HEK293 (cell line): Measurements from ENCODE around the gene FUBP1.

ENCODE experiments used
- CTCF ChIP-seq: fragments of 450-650 bp; formaldehyde crosslinking; IDR thresholded peaks from 2 replicates; pipeline ENCODE4 v1.5.1; 2016; ENCODE audit warnings: missing biosample characterization, missing genetic modification characterization
- KLF17 ChIP-seq: fragments of 450-650 bp; formaldehyde crosslinking; IDR thresholded peaks from 2 replicates; pipeline ENCODE4 v1.5.1; 2016; ENCODE audit warnings: missing biosample characterization, missing genetic modification characterization
- KLF8 ChIP-seq: fragments of 450-650 bp; formaldehyde crosslinking; IDR thresholded peaks from 2 replicates; pipeline ENCODE4 v1.5.1; 2016; ENCODE audit warnings: missing biosample characterization, missing genetic modification characterization
- OVOL3 ChIP-seq: fragments of 450-650 bp; formaldehyde crosslinking; IDR thresholded peaks from 2 replicates; pipeline ENCODE4 v1.5.1; 2016; ENCODE audit warnings: missing biosample characterization, missing genetic modification characterization
- PBX3 ChIP-seq: sonication (generic); formaldehyde crosslinking; IDR thresholded peaks from 2 replicates; pipeline ENCODE4 v1.8.1; 2022; ENCODE audit warnings: mild to moderate bottlenecking, moderate library complexity, missing genetic modification reagents
- SCRT2 ChIP-seq: fragments of 450-650 bp; formaldehyde crosslinking; IDR thresholded peaks from 2 replicates; pipeline ENCODE4 v1.5.1; 2016; ENCODE audit warnings: missing biosample characterization, missing genetic modification characterization
- SETDB1 ChIP-seq: IDR thresholded peaks from one replicate; pipeline ENCODE4 v1.6.1; 2017; ENCODE audit warnings: mild to moderate bottlenecking, low read length, moderate library complexity, mixed read lengths; ENCODE audit not compliant: insufficient read length
- SP7 ChIP-seq: fragments of 450-650 bp; formaldehyde crosslinking; IDR thresholded peaks from 2 replicates; pipeline ENCODE4 v1.5.1; 2016; ENCODE audit warnings: missing biosample characterization, missing genetic modification characterization
- TCF7L2 ChIP-seq: IDR thresholded peaks from 2 replicates; pipeline ENCODE4 v1.6.1; 2011; ENCODE audit warnings: low read depth, mild to moderate bottlenecking, inconsistent platforms, low read length, moderate library complexity, borderline replicate concordance
- ZBTB1 ChIP-seq: fragments of 450-650 bp; formaldehyde crosslinking; IDR thresholded peaks from 2 replicates; pipeline ENCODE4 v1.5.1; 2016; ENCODE audit warnings: missing biosample characterization, missing genetic modification characterization
- ZBTB17 ChIP-seq: fragments of 450-650 bp; formaldehyde crosslinking; IDR thresholded peaks from 2 replicates; pipeline ENCODE4 v1.5.1; 2016; ENCODE audit warnings: missing biosample characterization, missing genetic modification characterization
- ZBTB26 ChIP-seq: fragments of 450-650 bp; formaldehyde crosslinking; optimal IDR thresholded peaks from 2 replicates; pipeline ENCODE3; 2016; ENCODE audit warnings: missing biosample characterization, mild to moderate bottlenecking, missing genetic modification characterization
- ZBTB7A ChIP-seq: fragments of 450-650 bp; formaldehyde crosslinking; IDR thresholded peaks from 2 replicates; pipeline ENCODE4 v1.5.1; 2016; ENCODE audit warnings: low read depth, missing biosample characterization, missing genetic modification characterization
- ZNF10 ChIP-seq: fragments of 450-650 bp; formaldehyde crosslinking; IDR thresholded peaks from 2 replicates; pipeline ENCODE4 v1.5.1; 2017; ENCODE audit warnings: missing biosample characterization, missing genetic modification characterization
- ZNF133 ChIP-seq: fragments of 450-650 bp; formaldehyde crosslinking; IDR thresholded peaks from 2 replicates; pipeline ENCODE4 v1.5.1; 2016; ENCODE audit warnings: missing biosample characterization, missing genetic modification characterization
- ZNF174 ChIP-seq: fragments of 450-650 bp; formaldehyde crosslinking; IDR thresholded peaks from 2 replicates; pipeline ENCODE4 v1.5.0; 2017; ENCODE audit warnings: missing biosample characterization, mild to moderate bottlenecking, missing genetic modification characterization
- ZNF366 ChIP-seq: fragments of 450-650 bp; formaldehyde crosslinking; conservative IDR thresholded peaks from 2 replicates; pipeline ENCODE4 v1.5.1; 2016; ENCODE audit warnings: missing biosample characterization, missing genetic modification characterization
- ZNF501 ChIP-seq: fragments of 450-650 bp; formaldehyde crosslinking; IDR thresholded peaks from 2 replicates; pipeline ENCODE4 v1.5.1; 2016; ENCODE audit warnings: missing biosample characterization, missing genetic modification characterization
- ZNF561 ChIP-seq: fragments of 450-650 bp; IDR thresholded peaks from 2 replicates; pipeline ENCODE4 v1.5.1; 2018; ENCODE audit warnings: missing biosample characterization, missing genetic modification characterization, borderline replicate concordance
- ZNF580 ChIP-seq: fragments of 450-650 bp; formaldehyde crosslinking; IDR thresholded peaks from 2 replicates; pipeline ENCODE4 v1.5.1; 2016; ENCODE audit warnings: missing biosample characterization, missing genetic modification characterization
- ZNF660 ChIP-seq: fragments of 450-650 bp; IDR thresholded peaks from 2 replicates; pipeline ENCODE4 v1.5.1; 2018; ENCODE audit warnings: missing biosample characterization, mild to moderate bottlenecking, missing genetic modification characterization
- ZNF768 ChIP-seq: fragments of 450-650 bp; formaldehyde crosslinking; IDR thresholded peaks from 2 replicates; pipeline ENCODE4 v1.5.1; 2018; ENCODE audit warnings: missing biosample characterization, mild to moderate bottlenecking, missing genetic modification characterization
- ZNF776 ChIP-seq: fragments of 450-650 bp; formaldehyde crosslinking; IDR thresholded peaks from 2 replicates; pipeline ENCODE4 v1.5.0; 2017; ENCODE audit warnings: missing biosample characterization, missing genetic modification characterization, borderline replicate concordance
- ZSCAN23 ChIP-seq: fragments of 450-650 bp; formaldehyde crosslinking; IDR thresholded peaks from 2 replicates; pipeline ENCODE4 v1.5.1; 2016; ENCODE audit warnings: missing biosample characterization, missing genetic modification characterization
- TF ChIP-seq, protein P1 (sequence below): fragments of 450-650 bp; formaldehyde crosslinking; IDR thresholded peaks from 2 replicates; pipeline ENCODE4 v1.5.1; 2016; ENCODE audit warnings: missing biosample characterization, missing genetic modification characterization
- TF ChIP-seq, protein P2 (sequence below): fragments of 450-650 bp; formaldehyde crosslinking; IDR thresholded peaks from 2 replicates; pipeline ENCODE4 v1.5.1; 2016; ENCODE audit warnings: missing biosample characterization, missing genetic modification characterization
- TF ChIP-seq, protein P3 (sequence below): fragments of 450-650 bp; formaldehyde crosslinking; IDR thresholded peaks from 2 replicates; pipeline ENCODE4 v1.5.1; 2016; ENCODE audit warnings: missing biosample characterization, missing genetic modification characterization

Gene FUBP1

GRCh38 chr1:77978969-77979876 is at the start of gene FUBP1 (continued):
- TF ChIP-seq KLF17: peak; percentile 88
- TF ChIP-seq ZNF580 (tag by site-specific recombination): peak; percentile 87
- TF ChIP-seq ZBTB7A (tag by site-specific recombination): 0 out of 2 replicates have a peak, but pooled peaks have one; percentile 55
- peak; percentile 52; the same call in 1 of the 2 replicates for TF ChIP-seq ZBTB1 (tag by site-specific recombination)
- TF ChIP-seq SP7: peak; percentile 86
- TF ChIP-seq SETDB1: peak; percentile 65
- TF ChIP-seq, protein P1, sequence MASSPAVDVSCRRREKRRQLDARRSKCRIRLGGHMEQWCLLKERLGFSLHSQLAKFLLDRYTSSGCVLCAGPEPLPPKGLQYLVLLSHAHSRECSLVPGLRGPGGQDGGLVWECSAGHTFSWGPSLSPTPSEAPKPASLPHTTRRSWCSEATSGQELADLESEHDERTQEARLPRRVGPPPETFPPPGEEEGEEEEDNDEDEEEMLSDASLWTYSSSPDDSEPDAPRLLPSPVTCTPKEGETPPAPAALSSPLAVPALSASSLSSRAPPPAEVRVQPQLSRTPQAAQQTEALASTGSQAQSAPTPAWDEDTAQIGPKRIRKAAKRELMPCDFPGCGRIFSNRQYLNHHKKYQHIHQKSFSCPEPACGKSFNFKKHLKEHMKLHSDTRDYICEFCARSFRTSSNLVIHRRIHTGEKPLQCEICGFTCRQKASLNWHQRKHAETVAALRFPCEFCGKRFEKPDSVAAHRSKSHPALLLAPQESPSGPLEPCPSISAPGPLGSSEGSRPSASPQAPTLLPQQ (tag by site-specific recombination): peak; percentile 75; the same call in 1 of the 2 replicates
- TF ChIP-seq ZNF10 (tag by site-specific recombination): peak; percentile 37; the same call in 1 of the 2 replicates
- TF ChIP-seq ZBTB17 (tag by site-specific recombination): peak; percentile 72
- TF ChIP-seq ZNF133 (tag by site-specific recombination): no peak
- peak; percentile 76; the same call in 1 of the 2 replicates for TF ChIP-seq ZNF768
- peak; percentile 85 for TF ChIP-seq ZBTB26 (tag by site-specific recombination)
- TF ChIP-seq ZNF561 (tag by site-specific recombination): peak; percentile 79
- TF ChIP-seq, protein P2, sequence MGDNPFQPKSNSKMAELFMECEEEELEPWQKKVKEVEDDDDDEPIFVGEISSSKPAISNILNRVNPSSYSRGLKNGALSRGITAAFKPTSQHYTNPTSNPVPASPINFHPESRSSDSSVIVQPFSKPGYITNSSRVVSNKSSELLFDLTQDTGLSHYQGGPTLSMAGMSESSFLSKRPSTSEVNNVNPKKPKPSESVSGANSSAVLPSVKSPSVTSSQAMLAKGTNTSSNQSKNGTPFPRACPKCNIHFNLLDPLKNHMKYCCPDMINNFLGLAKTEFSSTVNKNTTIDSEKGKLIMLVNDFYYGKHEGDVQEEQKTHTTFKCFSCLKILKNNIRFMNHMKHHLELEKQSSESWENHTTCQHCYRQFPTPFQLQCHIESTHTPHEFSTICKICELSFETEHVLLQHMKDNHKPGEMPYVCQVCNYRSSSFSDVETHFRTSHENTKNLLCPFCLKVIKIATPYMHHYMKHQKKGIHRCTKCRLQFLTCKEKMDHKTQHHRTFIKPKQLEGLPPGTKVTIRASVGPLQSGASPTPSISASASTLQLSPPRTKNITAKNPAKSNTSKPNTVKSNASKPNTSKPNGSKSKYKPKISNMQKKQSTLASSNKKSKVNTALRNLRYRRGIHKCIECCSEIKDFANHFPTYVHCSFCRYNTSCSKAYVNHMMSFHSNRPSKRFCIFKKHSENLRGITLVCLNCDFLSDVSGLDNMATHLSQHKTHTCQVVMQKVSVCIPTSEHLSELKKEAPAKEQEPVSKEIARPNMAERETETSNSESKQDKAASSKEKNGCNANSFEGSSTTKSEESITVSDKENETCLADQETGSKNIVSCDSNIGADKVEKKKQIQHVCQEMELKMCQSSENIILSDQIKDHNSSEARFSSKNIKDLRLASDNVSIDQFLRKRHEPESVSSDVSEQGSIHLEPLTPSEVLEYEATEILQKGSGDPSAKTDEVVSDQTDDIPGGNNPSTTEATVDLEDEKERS: peak; percentile 66
- peak; percentile 93 for TF ChIP-seq CTCF (tag by site-specific recombination)
- peak; percentile 76; the same call in 1 of the 2 replicates for TF ChIP-seq OVOL3
- TF ChIP-seq ZNF776 (tag by site-specific recombination): no peak
- TF ChIP-seq ZSCAN23 (tag by site-specific recombination): 0 out of 2 replicates have a peak, but pooled peaks have one; percentile 47
- peak; percentile 96 for TF ChIP-seq ZNF501 (tag by site-specific recombination)
- TF ChIP-seq ZNF660: peak; percentile 2; the same call in 1 of the 2 replicates
- TF ChIP-seq ZNF366 (tag by site-specific recombination): peak; percentile 70
- TF ChIP-seq, protein P3, sequence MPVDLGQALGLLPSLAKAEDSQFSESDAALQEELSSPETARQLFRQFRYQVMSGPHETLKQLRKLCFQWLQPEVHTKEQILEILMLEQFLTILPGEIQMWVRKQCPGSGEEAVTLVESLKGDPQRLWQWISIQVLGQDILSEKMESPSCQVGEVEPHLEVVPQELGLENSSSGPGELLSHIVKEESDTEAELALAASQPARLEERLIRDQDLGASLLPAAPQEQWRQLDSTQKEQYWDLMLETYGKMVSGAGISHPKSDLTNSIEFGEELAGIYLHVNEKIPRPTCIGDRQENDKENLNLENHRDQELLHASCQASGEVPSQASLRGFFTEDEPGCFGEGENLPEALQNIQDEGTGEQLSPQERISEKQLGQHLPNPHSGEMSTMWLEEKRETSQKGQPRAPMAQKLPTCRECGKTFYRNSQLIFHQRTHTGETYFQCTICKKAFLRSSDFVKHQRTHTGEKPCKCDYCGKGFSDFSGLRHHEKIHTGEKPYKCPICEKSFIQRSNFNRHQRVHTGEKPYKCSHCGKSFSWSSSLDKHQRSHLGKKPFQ (tag by site-specific recombination): 0 out of 2 replicates have a peak, but pooled peaks have one; percentile 47
- peak; percentile 100 for TF ChIP-seq SCRT2
- TF ChIP-seq ZNF174 (tag by site-specific recombination): no peak
- TF ChIP-seq PBX3 (CRISPR knock-in tag): no peak
- no peak for TF ChIP-seq TCF7L2
- peak; percentile 97 for TF ChIP-seq KLF8 (tag by site-specific recombination)
